ENCODE measurements around the gene WNT6.

DNA sequence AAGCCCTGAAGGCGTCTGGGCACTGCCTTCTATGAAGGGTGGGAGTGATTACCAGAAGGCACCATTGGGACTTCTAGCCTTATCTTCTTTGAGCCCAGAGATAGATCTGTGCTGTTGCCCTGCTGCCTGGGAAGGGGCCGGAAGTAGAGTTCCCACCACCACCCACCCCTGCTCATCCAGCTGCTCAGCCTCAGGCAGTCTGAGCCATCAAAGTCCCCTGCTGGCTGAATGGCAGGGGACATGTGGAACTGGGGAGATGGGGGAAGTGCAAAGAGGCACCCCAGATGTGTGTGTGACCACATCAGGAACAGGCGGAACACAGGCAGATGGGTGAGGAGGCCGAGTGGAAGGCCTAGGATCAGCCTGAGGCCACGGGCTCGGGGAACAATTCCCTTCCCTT, 17.7 kb downstream of the WNT6 start:
- TF ChIP-seq, protein P1, sequence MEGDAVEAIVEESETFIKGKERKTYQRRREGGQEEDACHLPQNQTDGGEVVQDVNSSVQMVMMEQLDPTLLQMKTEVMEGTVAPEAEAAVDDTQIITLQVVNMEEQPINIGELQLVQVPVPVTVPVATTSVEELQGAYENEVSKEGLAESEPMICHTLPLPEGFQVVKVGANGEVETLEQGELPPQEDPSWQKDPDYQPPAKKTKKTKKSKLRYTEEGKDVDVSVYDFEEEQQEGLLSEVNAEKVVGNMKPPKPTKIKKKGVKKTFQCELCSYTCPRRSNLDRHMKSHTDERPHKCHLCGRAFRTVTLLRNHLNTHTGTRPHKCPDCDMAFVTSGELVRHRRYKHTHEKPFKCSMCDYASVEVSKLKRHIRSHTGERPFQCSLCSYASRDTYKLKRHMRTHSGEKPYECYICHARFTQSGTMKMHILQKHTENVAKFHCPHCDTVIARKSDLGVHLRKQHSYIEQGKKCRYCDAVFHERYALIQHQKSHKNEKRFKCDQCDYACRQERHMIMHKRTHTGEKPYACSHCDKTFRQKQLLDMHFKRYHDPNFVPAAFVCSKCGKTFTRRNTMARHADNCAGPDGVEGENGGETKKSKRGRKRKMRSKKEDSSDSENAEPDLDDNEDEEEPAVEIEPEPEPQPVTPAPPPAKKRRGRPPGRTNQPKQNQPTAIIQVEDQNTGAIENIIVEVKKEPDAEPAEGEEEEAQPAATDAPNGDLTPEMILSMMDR (IDR thresholded peaks at IDR 0.05) = no peak
- TF ChIP-seq POLR2AphosphoS5 (IDR thresholded peaks at IDR 0.05; ENCODE audit: low read depth, low read length) (no peak), TCF7L2 (IDR thresholded peaks at IDR 0.05; ENCODE audit: low read depth, low read length) (no peak)
